HepG2 (cell line): Measurements from ENCODE around the gene VAV2. TPM values are rescaled to one million over a fixed set of nuclear protein-coding genes. Genes with fewer than 3 reads are reported as not detected.

Experiments
- ADNP ChIP-seq: sonication (generic); formaldehyde crosslinking; IDR thresholded peaks from 2 replicates; pipeline ENCODE4 v1.4.0; 2020; ENCODE audit warnings: missing genetic modification reagents
- ATM ChIP-seq: fragments of 450-650 bp; IDR thresholded peaks from 2 replicates; pipeline ENCODE4 v1.7.1; 2017; ENCODE audit warnings: mild to moderate bottlenecking, borderline replicate concordance
- HNF1B ChIP-seq: sonication (generic); formaldehyde crosslinking; IDR thresholded peaks from 2 replicates; pipeline ENCODE4 v1.5.1; 2020; ENCODE audit warnings: mild to moderate bottlenecking, moderate library complexity, missing genetic modification reagents
- PAXIP1 ChIP-seq: sonication (generic); formaldehyde crosslinking; conservative IDR thresholded peaks from 2 replicates; pipeline ENCODE4 v1.4.0; 2020; ENCODE audit warnings: mild to moderate bottlenecking, missing genetic modification reagents, moderate library complexity
- RXRA ChIP-seq: sonication (generic); formaldehyde crosslinking; IDR thresholded peaks from 2 replicates; pipeline ENCODE4 v1.5.1; 2020; ENCODE audit warnings: missing genetic modification reagents
- TAF1 ChIP-seq: sonication (generic); formaldehyde crosslinking; IDR thresholded peaks from 2 replicates; pipeline ENCODE4 v1.4.0; 2020; ENCODE audit warnings: missing genetic modification reagents
- TFAP4 ChIP-seq: sonication (generic); IDR thresholded peaks from 2 replicates; pipeline ENCODE4 v1.6.1; 2016; ENCODE audit warnings: low read depth, borderline replicate concordance
- THAP11 ChIP-seq: IDR thresholded peaks from 2 replicates; pipeline ENCODE4 v1.6.1; 2016; ENCODE audit warnings: missing biosample characterization, missing genetic modification reagents
- TOE1 ChIP-seq: sonication (generic); formaldehyde crosslinking; IDR thresholded peaks from 2 replicates; pipeline ENCODE4 v1.4.0; 2020; ENCODE audit warnings: mild to moderate bottlenecking, missing genetic modification reagents
- U2AF1 ChIP-seq: fragments of 200-400 bp; formaldehyde crosslinking; optimal IDR thresholded peaks from 2 replicates; pipeline ENCODE3; 2017; ENCODE audit warnings: mild to moderate bottlenecking, low read depth, low read length
- XRCC5 ChIP-seq: fragments of 200-400 bp; formaldehyde crosslinking; optimal IDR thresholded peaks from 2 replicates; pipeline ENCODE3; 2017; ENCODE audit warnings: mild to moderate bottlenecking, low read length
- ZMAT5 ChIP-seq: sonication (generic); formaldehyde crosslinking; IDR thresholded peaks from 2 replicates; pipeline ENCODE4 v1.5.0; 2020; ENCODE audit warnings: mild to moderate bottlenecking, low read depth, missing genetic modification reagents, borderline replicate concordance
- ZNF10 ChIP-seq: sonication (generic); formaldehyde crosslinking; IDR thresholded peaks from 2 replicates; pipeline ENCODE4 v1.4.0; 2020; ENCODE audit warnings: mild to moderate bottlenecking, low read depth, missing genetic modification reagents, borderline replicate concordance
- ZNF382 ChIP-seq: sonication (generic); formaldehyde crosslinking; IDR thresholded peaks from 2 replicates; pipeline ENCODE4 v1.5.0; 2020; ENCODE audit warnings: missing genetic modification reagents, mild to moderate bottlenecking, borderline replicate concordance
- ZSCAN22 ChIP-seq: sonication (generic); formaldehyde crosslinking; IDR thresholded peaks from 2 replicates; pipeline ENCODE4 v1.4.0; 2020; ENCODE audit warnings: mild to moderate bottlenecking, missing genetic modification reagents
- polyA plus RNA-seq, 8 experiments: library from polyadenylated mRNA; depleted of rRNA in 3 of 8; stranded (reverse) in 7 of 8; unstranded in 1 of 8; fragments of >200 nt; fragmentation: Illumina TruSeq in 4 of 8; extraction: Trizol in 4 of 8; gene quantifications; 2 replicates each; pipeline versions ENCODE4 v1.2.1 to v1.2.3, GENCODE V29; 2011 to 2016; ENCODE audit warnings: low read depth in 4 of 8, missing spikeins in 1 of 8, mixed read lengths in 1 of 8; ENCODE audit not compliant: insufficient read depth in 1 of 8
- total RNA-seq, 5 experiments: library from RNA; depleted of rRNA; stranded (reverse); fragments of >200 nt; fragmentation: Illumina TruSeq; extraction: Trizol; gene quantifications; 2 replicates each; pipeline ENCODE4 v1.2.3, GENCODE V29; 2016; ENCODE audit warnings: low read depth in 1 of 5
- TF ChIP-seq, protein P1 (sequence below): sonication (generic); formaldehyde crosslinking; conservative IDR thresholded peaks from 2 replicates; pipeline ENCODE4 v1.4.0; 2020; ENCODE audit warnings: missing genetic modification reagents
- TF ChIP-seq, protein P2 (sequence below): sonication (generic); formaldehyde crosslinking; IDR thresholded peaks from 2 replicates; pipeline ENCODE4 v1.4.0; 2020; ENCODE audit warnings: missing genetic modification reagents

VAV2 gene
- total and polyA plus RNA-seq, 2 of the 13 experiments (the other 11 are each of a cell fraction or from before 2014, with no cell fraction given) = 22.5 to 22.9 TPM

DNA sequence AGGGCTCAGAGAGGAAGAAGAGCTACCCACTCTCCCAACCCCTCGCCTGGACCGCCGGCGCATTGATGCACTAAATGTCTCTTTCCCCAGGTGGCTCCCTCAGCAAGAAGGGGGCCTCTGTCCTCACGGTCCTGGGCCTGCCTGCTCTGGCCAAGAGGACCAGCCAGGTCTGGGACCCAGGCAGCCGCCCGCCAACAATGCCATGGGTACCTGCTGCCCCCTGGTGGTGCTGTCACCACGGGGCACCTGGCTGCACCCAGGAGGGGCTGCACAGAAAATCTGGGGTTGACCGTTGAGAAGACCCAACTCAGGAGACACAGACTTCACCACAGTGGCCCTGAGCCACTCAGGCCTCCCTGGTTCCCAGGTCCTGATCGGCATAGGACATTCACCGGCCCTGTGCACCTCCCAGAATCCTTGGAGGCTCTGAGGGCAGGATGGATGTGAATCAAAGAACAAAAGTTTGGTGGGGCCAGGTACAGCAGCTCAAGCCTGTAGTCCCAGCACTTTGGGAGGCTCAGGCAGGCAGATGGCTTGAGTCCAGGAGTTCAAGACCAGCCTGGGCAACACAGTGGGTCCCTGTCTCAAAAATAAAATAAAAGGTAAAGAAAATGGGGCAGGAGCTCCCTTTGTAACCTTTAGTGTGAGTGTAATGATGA, 2.4 kb upstream of the VAV2 start (continued):
- no peak for TF ChIP-seq PAXIP1 (CRISPR knock-in tag)
- TF ChIP-seq ADNP (CRISPR knock-in tag) = no peak
- no peak for TF ChIP-seq ZNF382 (CRISPR knock-in tag)
- TF ChIP-seq ZSCAN22 (CRISPR knock-in tag) = no peak
- no peak for TF ChIP-seq ATM
- TF ChIP-seq U2AF1 = no peak
- TF ChIP-seq RXRA = 0 out of 2 replicates have a peak, but pooled peaks have one; percentile 54
- TF ChIP-seq TOE1 (CRISPR knock-in tag) = no peak
- TF ChIP-seq, protein P1, sequence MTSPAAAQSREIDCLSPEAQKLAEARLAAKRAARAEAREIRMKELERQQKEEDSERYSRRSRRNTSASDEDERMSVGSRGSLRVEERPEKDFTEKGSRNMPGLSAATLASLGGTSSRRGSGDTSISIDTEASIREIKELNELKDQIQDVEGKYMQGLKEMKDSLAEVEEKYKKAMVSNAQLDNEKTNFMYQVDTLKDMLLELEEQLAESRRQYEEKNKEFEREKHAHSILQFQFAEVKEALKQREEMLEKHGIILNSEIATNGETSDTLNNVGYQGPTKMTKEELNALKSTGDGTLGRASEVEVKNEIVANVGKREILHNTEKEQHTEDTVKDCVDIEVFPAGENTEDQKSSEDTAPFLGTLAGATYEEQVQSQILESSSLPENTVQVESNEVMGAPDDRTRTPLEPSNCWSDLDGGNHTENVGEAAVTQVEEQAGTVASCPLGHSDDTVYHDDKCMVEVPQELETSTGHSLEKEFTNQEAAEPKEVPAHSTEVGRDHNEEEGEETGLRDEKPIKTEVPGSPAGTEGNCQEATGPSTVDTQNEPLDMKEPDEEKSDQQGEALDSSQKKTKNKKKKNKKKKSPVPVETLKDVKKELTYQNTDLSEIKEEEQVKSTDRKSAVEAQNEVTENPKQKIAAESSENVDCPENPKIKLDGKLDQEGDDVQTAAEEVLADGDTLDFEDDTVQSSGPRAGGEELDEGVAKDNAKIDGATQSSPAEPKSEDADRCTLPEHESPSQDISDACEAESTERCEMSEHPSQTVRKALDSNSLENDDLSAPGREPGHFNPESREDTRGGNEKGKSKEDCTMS = no peak
- peak; percentile 42 for TF ChIP-seq XRCC5
- TF ChIP-seq ZMAT5 (CRISPR knock-in tag) = no peak
- TF ChIP-seq, protein P2, sequence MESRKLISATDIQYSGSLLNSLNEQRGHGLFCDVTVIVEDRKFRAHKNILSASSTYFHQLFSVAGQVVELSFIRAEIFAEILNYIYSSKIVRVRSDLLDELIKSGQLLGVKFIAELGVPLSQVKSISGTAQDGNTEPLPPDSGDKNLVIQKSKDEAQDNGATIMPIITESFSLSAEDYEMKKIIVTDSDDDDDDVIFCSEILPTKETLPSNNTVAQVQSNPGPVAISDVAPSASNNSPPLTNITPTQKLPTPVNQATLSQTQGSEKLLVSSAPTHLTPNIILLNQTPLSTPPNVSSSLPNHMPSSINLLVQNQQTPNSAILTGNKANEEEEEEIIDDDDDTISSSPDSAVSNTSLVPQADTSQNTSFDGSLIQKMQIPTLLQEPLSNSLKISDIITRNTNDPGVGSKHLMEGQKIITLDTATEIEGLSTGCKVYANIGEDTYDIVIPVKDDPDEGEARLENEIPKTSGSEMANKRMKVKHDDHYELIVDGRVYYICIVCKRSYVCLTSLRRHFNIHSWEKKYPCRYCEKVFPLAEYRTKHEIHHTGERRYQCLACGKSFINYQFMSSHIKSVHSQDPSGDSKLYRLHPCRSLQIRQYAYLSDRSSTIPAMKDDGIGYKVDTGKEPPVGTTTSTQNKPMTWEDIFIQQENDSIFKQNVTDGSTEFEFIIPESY (CRISPR knock-in tag) = peak; percentile 81
- peak; percentile 42 for TF ChIP-seq HNF1B (CRISPR knock-in tag)
- no peak for TF ChIP-seq TFAP4
- TF ChIP-seq THAP11 (CRISPR knock-in tag) = peak; percentile 50; the same call in 1 of the 2 replicates
- TF ChIP-seq ZNF10 (CRISPR knock-in tag) = no peak
- TF ChIP-seq TAF1 (CRISPR knock-in tag) = no peak
